Esophagus (tissue), 2 donors: ENCODE data around the gene MYBPHL. TPM values are rescaled to one million over a fixed set of nuclear protein-coding genes. Genes with fewer than 3 reads are reported as not detected.
A peak's percentile ranks its signal among the peaks of the same experiment; 100 is the strongest.

ENCODE experiments used
- H3K27ac ChIP-seq, 2 donors: one replicate each; pipeline ENCODE4 v1.5.1; 2013; ENCODE audit warnings: low read depth in 2 of 2, mild to moderate bottlenecking in 2 of 2, inconsistent platforms in 1 of 2, low read length in 1 of 2, moderate library complexity in 1 of 2
- H3K27me3 ChIP-seq, 2 donors: one replicate each; pipeline ENCODE4 v1.6.1; 2013; ENCODE audit warnings: low read length in 2 of 2, control low read depth in 1 of 2, mild to moderate bottlenecking in 1 of 2; ENCODE audit not compliant: insufficient read depth in 2 of 2, control insufficient read depth in 1 of 2
- H3K36me3 ChIP-seq, 2 donors: one replicate each; pipeline ENCODE4 v1.6.1; 2013; ENCODE audit warnings: low read length in 1 of 2; ENCODE audit not compliant: control insufficient read depth in 2 of 2, insufficient read depth in 2 of 2
- H3K4me1 ChIP-seq, 2 donors: one replicate each; pipeline ENCODE4 v1.6.1; 2013; ENCODE audit warnings: low read length in 1 of 2; ENCODE audit not compliant: control insufficient read depth in 2 of 2, insufficient read depth in 2 of 2
- H3K4me3 ChIP-seq, 2 donors: one replicate each; pipeline ENCODE4 v1.5.1; 2013; ENCODE audit warnings: low read length in 2 of 2, mild to moderate bottlenecking in 2 of 2, low read depth in 1 of 2, moderate library complexity in 1 of 2
- H3K9me3 ChIP-seq, 2 donors: one replicate each; pipeline ENCODE4 v1.6.1; 2013; ENCODE audit warnings: mild to moderate bottlenecking in 2 of 2, low read depth in 1 of 2, low read length in 1 of 2, moderate library complexity in 1 of 2; ENCODE audit not compliant: control insufficient read depth in 2 of 2, insufficient read depth in 1 of 2
- WGBS, 2 donors: extraction: QIAGEN DNeasy Blood & Tissue Kit; methylation state at CpG; one replicate each; pipeline ENCODE4 v1.1.7; 2013; 5-methylcytosine and 5-hydroxymethylcytosine counted together
- polyA plus RNA-seq, 2 donors: library from polyadenylated mRNA; stranded (reverse); fragments of 200-250 nt; gene quantifications; one replicate each; pipeline ENCODE4 v1.2.3, GENCODE V29; 2013
- donor health status: healthy with polysubstance abuse.
- donor health status: Bipolar disorder and iron deficiency.

MYBPHL gene
- polyA plus RNA-seq, 2 donors: 0.08 to 0.14 TPM

GRCh38 chr1:109273570-109274288 lies 33.1 kb downstream of the MYBPHL start:
- Histone ChIP-seq H3K4me1 (peaks cover 0 to 16% of the 10 kb centered on the region in 2 donors), H3K27ac (peak overlapping the region; percentile 85 to 96), H3K27me3 (no peaks in the 10 kb centered on the region), H3K9me3 (no peaks in the 10 kb centered on the region), H3K4me3 (no peak overlapping the region), H3K36me3 (peaks cover 0 to 37% of the 10 kb centered on the region in 2 donors)
- 50 to 60% methylated on average over 30 of the region's 30 CpGs for WGBS, 2 donors

GRCh38 chr1:109272831-109273547 lies 33.8 kb downstream of the MYBPHL start:
- H3K4me3 ChIP-seq: no peak overlapping the region

GRCh38 chr1:109272021-109272799 lies 34.6 kb downstream of the MYBPHL start:
- 82 to 84% methylated on average over 13 of the region's 13 CpGs for WGBS, 2 donors
- Histone ChIP-seq H3K9me3 (no peaks in the 10 kb centered on the region), H3K36me3 (peaks cover 0 to 39% of the 10 kb centered on the region in 2 donors), H3K4me1 (peaks cover 0 to 15% of the 10 kb centered on the region in 2 donors), H3K4me3 (no peak overlapping the region), H3K27ac (peak overlapping the region in 1 of 2 donors; percentile 96), H3K27me3 (no peaks in the 10 kb centered on the region)

More at GRCh38 chr1:109272831-109273547, 33.8 kb downstream of the MYBPHL start:
- H3K36me3 ChIP-seq: peaks cover 0 to 39% of the 10 kb centered on the region in 2 donors
- peak overlapping the region; percentile 85 to 96 for H3K27ac ChIP-seq
- 67 to 76% methylated on average over 16 of the region's 16 CpGs for whole genome bisulfite sequencing, 2 donors
- H3K4me1 ChIP-seq: peaks cover 0 to 16% of the 10 kb centered on the region in 2 donors
- H3K9me3 ChIP-seq: no peaks in the 10 kb centered on the region
- no peaks in the 10 kb centered on the region for H3K27me3 ChIP-seq

- Histone ChIP-seq H3K27ac (no peak overlapping the region), H3K27me3 (no peaks in the 10 kb centered on the region), H3K4me1 (peaks cover 0 to 17% of the 10 kb centered on the region in 2 donors), H3K36me3 (peaks cover 0 to 39% of the 10 kb centered on the region in 2 donors), H3K9me3 (no peaks in the 10 kb centered on the region), H3K4me3 (no peak overlapping the region)
- 86 to 90% methylated on average over 6 of the region's 6 CpGs for WGBS, 2 donors
These were observed 35.4 kb downstream of the MYBPHL start for GRCh38 chr1:109271458-109271857.

- no peaks in the 10 kb centered on the region for H3K27me3 ChIP-seq
- H3K4me3 ChIP-seq: no peak overlapping the region
- peaks cover 0 to 44% of the 10 kb centered on the region in 2 donors for H3K36me3 ChIP-seq
- peaks cover 0 to 17% of the 10 kb centered on the region in 2 donors for H3K4me1 ChIP-seq
- no peaks in the 10 kb centered on the region for H3K9me3 ChIP-seq
- H3K27ac ChIP-seq: no peak overlapping the region
- 87 to 89% methylated on average over 20 of the region's 20 CpGs for WGBS, 2 donors
These were observed 36.0 kb downstream of the MYBPHL start for GRCh38 chr1:109270623-109271317.

- Histone ChIP-seq H3K9me3 (no peaks in the 10 kb centered on the region), H3K36me3 (peaks cover 0 to 50% of the 10 kb centered on the region in 2 donors), H3K4me1 (peaks cover 0 to 17% of the 10 kb centered on the region in 2 donors), H3K27ac (no peak overlapping the region), H3K4me3 (no peak overlapping the region), H3K27me3 (no peaks in the 10 kb centered on the region)
- WGBS, 2 donors: 88 to 92% methylated on average over 17 of the region's 17 CpGs
These were observed 36.7 kb downstream of the MYBPHL start for GRCh38 chr1:109269981-109270622.

- no peaks in the 10 kb centered on the region for H3K27me3 ChIP-seq
- no peak overlapping the region for H3K27ac ChIP-seq
- peaks cover 0 to 17% of the 10 kb centered on the region in 2 donors for H3K4me1 ChIP-seq
- WGBS, 2 donors: 87% methylated on average over 33 of the region's 33 CpGs
- H3K36me3 ChIP-seq: peaks cover 0 to 57% of the 10 kb centered on the region in 2 donors
- H3K9me3 ChIP-seq: no peaks in the 10 kb centered on the region
- no peak overlapping the region for H3K4me3 ChIP-seq
These were observed 37.4 kb downstream of the MYBPHL start for GRCh38 chr1:109269212-109269980.

GRCh38 chr1:109268431-109269211 lies 38.2 kb downstream of the MYBPHL start:
- H3K4me1 ChIP-seq: peaks cover 0 to 22% of the 10 kb centered on the region in 2 donors
- no peak overlapping the region for H3K4me3 ChIP-seq
- no peaks in the 10 kb centered on the region for H3K9me3 ChIP-seq
- H3K27me3 ChIP-seq: no peaks in the 10 kb centered on the region
- H3K36me3 ChIP-seq: peaks cover 0 to 58% of the 10 kb centered on the region in 2 donors
- 82 to 86% methylated on average over 29 of the region's 29 CpGs for WGBS, 2 donors
- H3K27ac ChIP-seq: peak overlapping the region in 1 of 2 donors; percentile 95
